CD1c-positive myeloid dendritic cell (primary cell): ENCODE data around the gene GPRC5D.

Source experiments
- DNase-seq: peaks from one replicate; pipeline ENCODE4 v3.0.0-alpha.2; 2016; ENCODE audit errors: extremely low spot score

Gene GPRC5D

DNA sequence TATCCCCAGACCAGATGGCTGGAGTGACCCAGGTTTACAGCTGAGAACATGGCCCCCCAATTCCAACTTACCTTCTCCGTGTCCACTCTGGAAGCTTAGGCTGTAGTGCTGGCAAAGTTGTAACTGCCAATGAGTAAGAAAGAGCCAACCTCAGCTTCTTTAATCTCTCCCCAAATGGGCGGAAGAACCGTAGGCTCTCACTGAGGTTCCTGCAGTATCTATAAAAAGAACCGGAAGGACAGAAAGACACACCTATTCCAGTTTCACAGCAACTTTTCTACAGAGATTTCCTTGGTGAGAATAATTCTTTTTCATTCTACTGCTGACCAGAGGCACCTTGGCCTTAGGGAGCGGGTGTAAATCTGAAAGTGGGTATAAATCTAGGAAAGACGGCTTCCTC is at the start of gene GPRC5D:
Gene GPRC5D, minus strand, starts transcription at position 135 of the 400 bp plus-strand sequence. CDS start 1,786 bp downstream, outside the sequence.
- no peak for DNase-seq

DNA sequence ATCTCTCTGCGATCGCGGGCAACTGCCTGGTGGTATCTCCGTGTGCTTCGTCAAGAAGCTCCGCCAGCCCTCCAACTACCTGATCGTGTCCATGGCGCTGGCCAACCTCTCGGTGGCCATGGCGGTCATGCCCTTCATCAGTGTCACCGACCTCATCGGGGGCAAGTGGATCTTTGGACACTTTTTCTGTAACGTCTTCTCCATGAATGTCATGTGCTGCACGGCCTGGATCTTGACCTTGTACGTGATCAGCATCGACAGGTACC is 49.7 kb upstream of the GPRC5D start:
- DNase-seq: no peak

DNA sequence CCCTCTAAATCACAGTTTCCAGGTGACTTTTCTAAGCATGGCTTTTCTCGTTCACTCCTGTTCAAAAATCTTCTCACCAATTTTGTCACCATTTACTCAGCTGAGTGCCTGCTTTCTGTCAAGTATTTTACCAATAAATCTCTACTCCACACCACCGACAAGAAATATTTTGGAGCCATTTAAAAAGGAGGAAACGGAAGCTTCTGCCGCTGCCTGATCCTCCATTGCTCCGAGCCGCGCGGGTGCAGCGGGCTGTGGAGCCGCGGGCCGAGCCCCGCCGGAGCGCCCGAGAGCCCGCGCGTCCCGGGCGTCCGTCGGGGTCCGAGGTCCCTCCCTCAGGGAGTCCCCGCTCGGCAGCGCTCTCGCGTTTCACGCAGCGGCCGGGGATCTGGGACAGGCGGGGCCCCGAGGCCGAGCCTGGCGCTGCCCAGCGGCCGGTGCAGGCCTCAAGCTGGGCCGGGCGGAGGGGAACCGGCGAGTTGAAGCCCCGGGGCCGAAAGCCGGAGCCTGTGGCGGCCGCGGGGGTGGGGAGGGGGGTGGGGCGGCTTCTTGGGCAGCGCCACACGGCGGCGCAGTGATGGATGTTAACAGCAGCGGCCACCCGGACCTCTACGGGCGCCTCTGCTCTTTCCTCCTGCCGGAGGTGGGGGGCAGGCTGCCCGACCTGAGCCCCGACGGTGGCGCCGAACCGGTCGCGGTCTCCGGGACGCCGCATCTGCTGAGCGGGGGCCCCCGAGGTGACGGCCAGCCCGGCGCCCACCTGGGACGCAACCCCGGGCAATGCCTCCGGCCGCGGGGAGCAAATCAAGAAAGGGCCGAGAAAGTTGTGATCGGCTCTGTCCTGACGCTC is 49.2 kb upstream of the GPRC5D start:
- DNase-seq: peak; percentile 70

GRCh38 chr12:13000616-13000924 is 48.6 kb upstream of the GPRC5D start:
- DNase-seq: peak; percentile 47

DNA sequence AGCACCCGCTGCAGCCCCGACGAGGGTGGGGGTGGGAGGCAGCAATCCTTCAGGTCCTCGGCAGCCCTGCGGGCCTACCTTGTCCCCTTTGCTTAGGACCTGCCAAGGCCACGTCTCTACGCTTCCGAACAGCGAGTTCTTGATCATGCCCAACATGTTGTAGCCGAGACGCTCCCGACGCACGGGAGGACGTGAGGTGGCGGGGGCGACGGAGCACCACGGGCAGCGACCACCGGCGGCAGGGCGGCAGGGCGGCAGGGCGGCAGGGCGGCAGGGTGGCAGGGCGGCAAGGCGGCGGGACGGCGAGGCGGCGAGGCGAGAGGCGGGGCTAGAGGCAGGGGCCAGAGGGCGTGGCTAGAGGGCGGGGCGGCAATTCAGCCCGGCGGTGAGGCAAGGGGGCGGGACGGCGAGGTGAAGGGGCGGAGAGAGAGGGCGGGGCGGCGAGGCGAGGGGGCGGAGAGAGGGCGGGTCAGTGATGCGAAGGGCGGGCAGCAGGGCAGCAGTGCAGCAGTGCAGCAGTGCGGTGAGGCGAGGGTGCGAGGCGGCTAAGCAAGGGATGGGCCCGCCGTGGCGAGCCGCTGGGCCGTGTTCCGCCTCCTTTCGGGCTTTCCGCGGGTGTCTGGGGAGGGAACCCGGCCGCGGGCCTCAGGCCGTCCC is 48.1 kb upstream of the GPRC5D start, which contains the start of gene HEBP1:
Gene HEBP1, minus strand, starts transcription at position 307 of the 657 bp plus-strand sequence. Its CDS starts 151 bp downstream, at position 156.
- peak; percentile 96 for DNase-seq

GRCh38 chr12:12999271-12999958 is 47.4 kb upstream of the GPRC5D start:
- DNase-seq: no peak

- DNase-seq: no peak
Observed at GRCh38 chr12:12998248-12998647, 46.3 kb upstream of the GPRC5D start.

GRCh38 chr12:12997734-12998133 is 45.8 kb upstream of the GPRC5D start:
- no peak for DNase-seq

DNA sequence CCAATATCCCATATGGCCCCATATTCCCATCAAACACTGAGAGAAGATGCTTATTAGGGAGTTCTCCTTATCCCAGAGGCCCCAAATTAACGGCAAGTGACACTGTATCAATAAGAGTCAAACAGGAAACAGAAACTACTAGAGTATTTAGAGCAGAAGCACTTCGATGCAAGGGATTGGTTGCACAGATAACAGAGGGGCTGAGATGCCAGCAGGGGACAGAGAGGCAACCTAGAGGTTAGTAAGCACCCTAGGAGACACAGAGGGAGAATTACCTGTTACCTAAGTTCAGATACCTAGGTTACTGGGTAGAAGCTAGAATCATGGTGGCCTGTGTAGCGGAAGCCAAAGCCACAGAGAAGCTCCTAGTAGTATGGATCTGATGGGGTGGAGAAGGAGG is 45.2 kb upstream of the GPRC5D start:
- no peak for DNase-seq

GRCh38 chr12:12996209-12996608 is 44.2 kb upstream of the GPRC5D start:
- no peak for DNase-seq

DNA sequence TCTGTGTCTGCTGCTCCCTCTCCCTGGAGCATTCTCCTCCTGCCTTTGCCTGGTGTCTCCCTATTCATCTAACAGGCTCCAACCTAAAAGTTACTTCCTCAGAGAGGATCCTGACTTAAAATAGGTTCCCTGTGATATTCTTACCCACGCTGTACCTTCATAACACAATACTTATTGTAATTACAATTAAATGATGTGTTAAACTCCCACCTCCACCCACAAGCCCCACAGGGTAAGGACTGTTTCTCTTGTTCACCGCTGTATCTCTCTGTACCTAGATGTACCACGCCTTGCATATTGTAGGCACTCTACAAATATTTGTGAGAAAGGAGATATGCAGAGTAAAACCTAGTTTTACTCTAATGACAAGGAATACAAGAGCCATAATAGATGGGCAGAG is 43.1 kb upstream of the GPRC5D start:
- DNase-seq: no peak

GRCh38 chr12:12993367-12993766 is 41.4 kb upstream of the GPRC5D start:
- DNase-seq: no peak

DNA sequence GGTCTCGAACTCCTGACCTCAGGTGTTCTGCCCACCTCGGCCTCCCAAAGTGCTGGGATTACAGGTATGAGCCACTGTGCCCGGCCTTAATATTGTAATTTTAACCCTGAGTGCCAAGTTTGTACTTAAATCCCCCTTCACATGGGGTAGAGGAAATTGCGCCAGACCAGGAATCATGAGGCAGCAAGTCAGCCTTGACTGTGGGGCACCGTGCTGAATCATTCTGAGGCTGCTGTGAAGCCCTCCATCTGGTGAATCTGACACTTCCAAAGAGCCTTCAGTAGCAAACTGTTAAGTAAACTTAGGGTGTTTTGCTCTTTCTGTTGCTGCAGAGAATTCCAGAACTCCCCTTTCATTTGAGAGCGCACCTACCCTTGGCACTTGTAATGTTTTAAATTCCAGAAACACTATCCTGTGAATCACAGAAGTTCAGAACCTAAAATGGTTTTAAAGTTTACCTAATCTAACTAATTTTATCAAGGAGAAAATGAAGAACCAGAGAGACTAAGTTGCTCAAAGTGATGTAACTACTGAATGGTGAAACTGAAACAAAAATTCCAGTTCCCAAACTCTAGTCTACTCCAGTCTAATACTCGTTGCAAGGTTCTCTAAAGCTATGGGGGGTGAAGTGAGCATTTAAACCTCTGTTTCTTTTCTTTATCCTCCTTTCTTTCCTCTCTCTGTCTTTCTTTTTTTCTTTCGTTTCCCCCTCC is 40.6 kb upstream of the GPRC5D start:
- DNase-seq: peak; percentile 69

GRCh38 chr12:12990700-12991468 is 38.9 kb upstream of the GPRC5D start:
- no peak for DNase-seq

GRCh38 chr12:12987421-12987820 is 35.5 kb upstream of the GPRC5D start:
- DNase-seq: no peak

DNA sequence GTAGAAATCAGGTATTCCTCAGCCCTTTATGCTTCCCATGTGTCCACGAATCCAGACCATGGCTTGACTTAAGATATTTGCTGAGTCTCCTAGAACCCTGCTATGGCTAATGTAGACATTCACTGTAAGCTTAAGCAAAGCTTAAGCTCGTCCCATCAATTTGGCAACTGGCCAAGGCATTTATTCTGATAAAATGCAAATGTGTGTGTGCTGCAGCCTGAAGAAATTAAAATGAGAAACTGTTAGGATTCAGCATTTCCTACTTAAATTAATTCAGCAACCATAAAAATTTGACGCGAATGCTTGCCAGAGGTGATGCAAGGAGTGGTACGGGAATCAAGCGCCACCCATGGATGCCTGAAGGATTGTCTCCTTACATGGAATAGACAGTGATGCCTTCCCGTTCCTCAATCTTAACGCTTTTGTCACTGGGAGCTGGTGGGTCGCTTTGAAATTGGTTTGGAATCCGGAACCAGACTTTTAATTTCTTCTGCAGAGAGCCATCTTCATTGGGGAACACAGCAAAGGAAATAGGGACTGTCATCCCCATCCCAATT is 34.9 kb upstream of the GPRC5D start:
- no peak for DNase-seq

DNA sequence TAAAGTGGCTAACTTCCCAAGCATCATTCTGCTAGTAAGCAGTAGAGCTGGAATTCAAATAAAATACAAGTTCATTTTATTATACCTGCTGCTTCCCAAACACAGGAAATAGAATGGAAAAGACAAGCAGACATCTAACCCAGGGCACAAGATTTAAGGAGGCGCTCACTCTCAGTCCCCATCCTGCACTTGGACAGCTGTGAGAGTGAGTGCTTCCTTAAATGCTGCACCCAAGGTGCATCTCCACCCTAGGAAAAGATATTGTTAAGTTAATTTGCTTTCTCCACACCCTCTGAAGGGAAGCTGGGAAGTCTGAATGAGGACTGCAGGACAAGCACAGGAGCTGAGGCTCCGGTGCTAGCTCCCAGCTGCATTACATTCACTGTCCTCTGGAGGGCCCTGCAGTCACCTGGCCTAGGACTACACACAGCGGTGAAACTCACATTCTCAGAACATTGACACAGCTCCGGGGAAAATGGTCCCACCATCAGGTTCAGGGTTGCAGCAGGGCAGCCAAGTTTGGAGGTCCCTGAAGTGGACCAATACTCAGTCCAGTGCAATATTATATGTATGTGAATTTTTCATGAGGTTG is 33.9 kb upstream of the GPRC5D start:
- DNase-seq: peak; percentile 41

DNA sequence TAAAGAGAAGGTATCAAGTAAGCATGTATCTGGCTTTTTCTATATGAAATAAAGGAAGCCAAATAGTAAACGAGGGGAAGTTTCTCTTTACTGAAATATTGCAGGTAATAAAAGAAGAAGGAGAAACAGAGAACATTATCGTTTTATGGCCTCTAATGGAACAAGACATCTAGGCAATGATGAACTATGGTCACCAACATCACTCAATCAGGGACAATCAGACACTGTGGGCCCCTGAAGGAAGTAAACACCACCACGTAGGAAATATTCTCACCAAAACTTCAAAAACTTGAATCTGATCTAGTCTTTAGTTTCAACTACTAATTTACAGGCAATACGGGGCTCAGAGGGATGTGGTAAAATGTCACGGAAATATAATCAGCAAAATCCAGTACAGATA is 32.2 kb upstream of the GPRC5D start:
- DNase-seq: no peak

- no peak for DNase-seq
Observed at GRCh38 chr12:12983420-12984035, 31.6 kb upstream of the GPRC5D start.

- DNase-seq: no peak
Observed at GRCh38 chr12:12982331-12982730, 30.4 kb upstream of the GPRC5D start.
